K562 (cell line): ENCODE results near the gene GOLGA5.

Source experiments
- EP400 ChIP-seq: fragments of 450-650 bp; IDR thresholded peaks from 2 replicates; pipeline ENCODE4 v1.6.1; 2017; ENCODE audit warnings: antibody characterized with exemption, mild to moderate bottlenecking, moderate library complexity
- PML ChIP-seq: IDR thresholded peaks from 2 replicates; pipeline ENCODE4 v1.6.1; 2012; ENCODE audit warnings: low read length, inconsistent platforms
- TF ChIP-seq, protein P1 (sequence below): sonication (generic); formaldehyde crosslinking; IDR thresholded peaks from 2 replicates; pipeline ENCODE4 v1.8.1; 2023; ENCODE audit warnings: mild to moderate bottlenecking, missing genetic modification reagents

- TF ChIP-seq, protein P1, sequence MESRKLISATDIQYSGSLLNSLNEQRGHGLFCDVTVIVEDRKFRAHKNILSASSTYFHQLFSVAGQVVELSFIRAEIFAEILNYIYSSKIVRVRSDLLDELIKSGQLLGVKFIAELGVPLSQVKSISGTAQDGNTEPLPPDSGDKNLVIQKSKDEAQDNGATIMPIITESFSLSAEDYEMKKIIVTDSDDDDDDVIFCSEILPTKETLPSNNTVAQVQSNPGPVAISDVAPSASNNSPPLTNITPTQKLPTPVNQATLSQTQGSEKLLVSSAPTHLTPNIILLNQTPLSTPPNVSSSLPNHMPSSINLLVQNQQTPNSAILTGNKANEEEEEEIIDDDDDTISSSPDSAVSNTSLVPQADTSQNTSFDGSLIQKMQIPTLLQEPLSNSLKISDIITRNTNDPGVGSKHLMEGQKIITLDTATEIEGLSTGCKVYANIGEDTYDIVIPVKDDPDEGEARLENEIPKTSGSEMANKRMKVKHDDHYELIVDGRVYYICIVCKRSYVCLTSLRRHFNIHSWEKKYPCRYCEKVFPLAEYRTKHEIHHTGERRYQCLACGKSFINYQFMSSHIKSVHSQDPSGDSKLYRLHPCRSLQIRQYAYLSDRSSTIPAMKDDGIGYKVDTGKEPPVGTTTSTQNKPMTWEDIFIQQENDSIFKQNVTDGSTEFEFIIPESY (CRISPR knock-in tag), result no peak
- no peak for TF ChIP-seq EP400
- TF ChIP-seq PML, result no peak
These were observed 4.5 kb upstream of the GOLGA5 start for GRCh38 chr14:92789457-92790089.
